HL-60 (cell line): Measurements from ENCODE around the gene ZNF365.

Experiments
- DNase-seq, 2 experiments: peaks; one replicate each; pipeline ENCODE4 v3.0.0-alpha.2; 2010 to 2020; ENCODE audit warnings: low read depth in 1 of 2, low spot score in 1 of 2
- H3K27ac ChIP-seq: fragments of 250-450 bp; sonication (Bioruptor Pico); replicated peaks from 2 replicates; pipeline ENCODE4 v1.5.1; 2020; ENCODE audit warnings: mild to moderate bottlenecking, moderate library complexity
- H3K27me3 ChIP-seq: fragments of 250-450 bp; sonication (Bioruptor Pico); 2 replicates; pipeline ENCODE4 v1.5.1; 2021; ENCODE audit warnings: mild to moderate bottlenecking, moderate library complexity; ENCODE audit not compliant: insufficient read depth, poor library complexity, severe bottlenecking
- H3K4me3 ChIP-seq: replicated peaks from 2 replicates; pipeline ENCODE4 v1.5.1; 2011; ENCODE audit warnings: mild to moderate bottlenecking, control low read depth, low read length; ENCODE audit not compliant: insufficient read depth
- GABPA ChIP-seq: IDR thresholded peaks from 2 replicates; pipeline ENCODE4 v1.6.1; 2012; ENCODE audit warnings: low read depth
- POLR2AphosphoS5 ChIP-seq: IDR thresholded peaks from 2 replicates; pipeline ENCODE4 v1.6.1; 2012; ENCODE audit warnings: low read depth
- REST ChIP-seq: IDR thresholded peaks from 2 replicates; pipeline ENCODE4 v1.6.1; 2012; ENCODE audit warnings: low read depth; ENCODE audit not compliant: insufficient replicate concordance
- SPI1 ChIP-seq: IDR thresholded peaks from 2 replicates; pipeline ENCODE4 v1.6.1; 2012; ENCODE audit warnings: low read depth, mild to moderate bottlenecking, borderline replicate concordance
- TF ChIP-seq, protein P1 (sequence below): IDR thresholded peaks from one replicate; pipeline ENCODE4 v1.5.1; 2011; ENCODE audit warnings: low read length, control low read depth, inconsistent platforms; ENCODE audit not compliant: insufficient read depth

The ZNF365 gene

DNA sequence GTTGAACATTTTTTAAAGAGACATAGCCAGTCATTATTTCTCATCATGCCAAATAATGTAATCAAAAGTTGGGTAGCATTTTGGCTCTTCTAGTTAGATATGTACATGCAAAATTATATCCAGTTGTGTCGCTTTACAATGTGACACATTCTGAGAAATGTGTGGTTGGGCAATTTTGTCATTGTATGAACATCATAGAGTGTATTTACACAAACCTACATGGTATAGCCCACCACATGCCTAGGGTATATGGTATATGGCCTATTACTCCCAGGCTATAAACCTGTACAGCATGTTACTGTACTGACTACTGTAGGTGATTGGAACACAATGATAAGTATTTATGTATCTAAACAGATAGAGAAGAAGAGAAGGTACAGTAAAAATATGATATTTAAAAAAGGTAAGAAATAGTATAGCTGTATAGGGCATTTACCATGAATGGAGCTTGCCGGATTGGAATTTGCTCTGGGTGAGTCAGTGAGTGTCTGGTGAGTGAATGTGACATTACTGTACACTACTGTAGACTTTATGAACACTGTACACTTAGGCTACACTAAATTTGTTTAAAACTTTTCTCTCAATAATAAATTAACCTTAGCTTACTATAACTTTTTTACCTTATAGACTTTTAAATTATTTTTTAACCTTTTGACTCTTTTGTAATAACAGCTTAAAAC is 16.5 kb downstream of the ZNF365 start:
- H3K27me3 ChIP-seq = peaks cover 2% of the 10 kb centered on the region
- TF ChIP-seq SPI1 = no peak
- TF ChIP-seq GABPA = no peak
- TF ChIP-seq REST = no peak
- TF ChIP-seq, protein P1, sequence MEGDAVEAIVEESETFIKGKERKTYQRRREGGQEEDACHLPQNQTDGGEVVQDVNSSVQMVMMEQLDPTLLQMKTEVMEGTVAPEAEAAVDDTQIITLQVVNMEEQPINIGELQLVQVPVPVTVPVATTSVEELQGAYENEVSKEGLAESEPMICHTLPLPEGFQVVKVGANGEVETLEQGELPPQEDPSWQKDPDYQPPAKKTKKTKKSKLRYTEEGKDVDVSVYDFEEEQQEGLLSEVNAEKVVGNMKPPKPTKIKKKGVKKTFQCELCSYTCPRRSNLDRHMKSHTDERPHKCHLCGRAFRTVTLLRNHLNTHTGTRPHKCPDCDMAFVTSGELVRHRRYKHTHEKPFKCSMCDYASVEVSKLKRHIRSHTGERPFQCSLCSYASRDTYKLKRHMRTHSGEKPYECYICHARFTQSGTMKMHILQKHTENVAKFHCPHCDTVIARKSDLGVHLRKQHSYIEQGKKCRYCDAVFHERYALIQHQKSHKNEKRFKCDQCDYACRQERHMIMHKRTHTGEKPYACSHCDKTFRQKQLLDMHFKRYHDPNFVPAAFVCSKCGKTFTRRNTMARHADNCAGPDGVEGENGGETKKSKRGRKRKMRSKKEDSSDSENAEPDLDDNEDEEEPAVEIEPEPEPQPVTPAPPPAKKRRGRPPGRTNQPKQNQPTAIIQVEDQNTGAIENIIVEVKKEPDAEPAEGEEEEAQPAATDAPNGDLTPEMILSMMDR = no peak
- no peak for DNase-seq
- H3K27ac ChIP-seq = no peak overlapping the region
- H3K4me3 ChIP-seq = no peak overlapping the region

DNA sequence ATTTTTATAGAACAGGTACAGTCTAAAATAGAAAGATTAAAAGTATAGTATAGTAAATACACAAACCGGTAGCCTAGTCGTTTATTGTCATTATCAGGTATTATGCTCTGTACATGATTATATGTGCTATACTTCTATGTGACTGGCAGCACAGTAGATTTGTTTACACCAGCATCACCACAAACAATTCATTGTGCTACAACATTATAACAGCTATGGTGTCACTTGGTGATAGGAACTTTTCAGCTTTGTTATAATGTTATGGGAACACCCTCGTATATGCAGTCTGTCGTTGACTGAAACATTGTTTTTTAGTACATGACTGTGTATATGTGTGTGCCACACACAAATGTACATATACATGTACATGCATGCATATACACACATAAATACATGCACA is 19.1 kb downstream of the ZNF365 start:
- Histone ChIP-seq H3K27ac (no peak overlapping the region), H3K27me3 (peaks cover 5% of the 10 kb centered on the region), H3K4me3 (no peak overlapping the region)
- no peak for DNase-seq
- no peak for TF ChIP-seq REST
- TF ChIP-seq, protein P1 = no peak
- no peak for TF ChIP-seq GABPA

DNA sequence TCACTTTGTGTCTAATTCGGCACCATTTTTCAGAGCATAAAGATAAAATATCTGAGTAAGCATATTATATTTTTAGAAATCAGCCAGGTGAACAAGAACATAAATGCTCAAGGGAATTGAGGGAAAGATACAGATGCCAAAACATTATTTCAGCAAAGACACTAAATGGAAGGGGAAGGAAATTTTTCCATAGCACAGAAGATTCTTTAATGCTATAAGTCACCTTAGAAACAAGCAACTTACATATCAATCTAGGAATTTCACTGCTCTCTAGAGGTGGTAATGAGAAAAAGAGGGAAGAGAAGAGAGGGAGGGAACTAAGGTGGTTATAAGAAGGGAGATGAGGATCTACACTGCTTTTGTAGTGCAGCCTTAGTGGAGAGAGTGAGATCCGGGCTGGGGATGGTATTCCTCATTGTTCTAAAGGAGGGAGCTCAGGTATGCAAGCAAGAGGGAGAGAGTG is 20.4 kb downstream of the ZNF365 start:
- Histone ChIP-seq H3K27ac (no peak overlapping the region), H3K27me3 (peaks cover 5% of the 10 kb centered on the region), H3K4me3 (no peak overlapping the region)
- TF ChIP-seq, protein P1 = no peak
- no peak for TF ChIP-seq GABPA
- no peak for TF ChIP-seq SPI1
- no peak for TF ChIP-seq REST
- no peak for TF ChIP-seq POLR2AphosphoS5
- no peak for DNase-seq
